ELR (cell line): ENCODE data around the gene ID2.

ENCODE experiments used
- DNase-seq: peaks from one replicate; pipeline ENCODE4 v3.0.0-alpha.2; 2015; ENCODE audit warnings: low read depth

Gene ID2, protein sequence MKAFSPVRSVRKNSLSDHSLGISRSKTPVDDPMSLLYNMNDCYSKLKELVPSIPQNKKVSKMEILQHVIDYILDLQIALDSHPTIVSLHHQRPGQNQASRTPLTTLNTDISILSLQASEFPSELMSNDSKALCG

DNA sequence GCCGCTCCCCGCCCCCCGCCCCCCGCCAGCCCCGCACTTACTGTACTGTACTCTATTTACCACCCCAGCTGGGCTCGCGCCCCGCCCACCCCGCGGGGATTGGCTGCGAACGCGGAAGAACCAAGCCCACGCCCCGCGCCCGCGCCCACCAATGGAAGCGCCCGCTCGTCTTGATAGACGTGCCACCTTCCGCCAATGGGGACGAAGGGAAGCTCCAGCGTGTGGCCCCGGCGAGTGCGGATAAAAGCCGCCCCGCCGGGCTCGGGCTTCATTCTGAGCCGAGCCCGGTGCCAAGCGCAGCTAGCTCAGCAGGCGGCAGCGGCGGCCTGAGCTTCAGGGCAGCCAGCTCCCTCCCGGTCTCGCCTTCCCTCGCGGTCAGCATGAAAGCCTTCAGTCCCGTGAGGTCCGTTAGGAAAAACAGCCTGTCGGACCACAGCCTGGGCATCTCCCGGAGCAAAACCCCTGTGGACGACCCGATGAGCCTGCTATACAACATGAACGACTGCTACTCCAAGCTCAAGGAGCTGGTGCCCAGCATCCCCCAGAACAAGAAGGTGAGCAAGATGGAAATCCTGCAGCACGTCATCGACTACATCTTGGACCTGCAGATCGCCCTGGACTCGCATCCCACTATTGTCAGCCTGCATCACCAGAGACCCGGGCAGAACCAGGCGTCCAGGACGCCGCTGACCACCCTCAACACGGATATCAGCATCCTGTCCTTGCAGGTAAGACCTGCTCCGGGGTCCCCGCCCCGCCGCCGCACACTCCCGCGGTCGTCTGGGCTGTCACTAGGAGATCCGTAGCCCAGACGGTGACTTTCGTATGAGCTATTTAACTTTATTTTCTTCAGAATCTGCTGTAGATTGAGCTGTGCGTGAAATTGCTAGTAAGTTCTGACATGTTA lies at the start of gene ID2:
TSS of gene ID2 (plus strand) at position 271 of the 907 bp plus-strand sequence. CDS start at position 381, 110 bp downstream.
- DNase-seq, result peak; percentile 97

DNA sequence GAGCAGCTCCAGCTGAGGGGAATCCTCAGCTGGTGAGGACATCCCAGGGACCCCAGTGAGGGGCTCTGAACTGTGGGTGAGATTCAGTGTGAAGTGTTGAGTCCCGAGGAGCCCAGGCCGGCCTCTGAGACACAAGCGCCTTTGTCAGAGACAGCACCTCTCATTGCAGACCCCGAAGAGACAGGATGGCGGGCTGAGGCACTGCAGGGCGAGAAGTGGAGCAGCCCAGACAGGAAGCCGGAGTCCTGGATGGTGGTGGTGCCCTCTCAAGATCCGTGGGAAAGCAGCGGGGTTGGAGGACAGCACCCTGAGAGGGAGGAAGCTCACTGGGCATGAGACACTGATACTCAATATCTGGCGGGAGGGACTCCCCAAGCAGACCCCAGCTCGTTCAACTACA lies 49.1 kb upstream of the ID2 start:
- no peak for DNase-seq

DNA sequence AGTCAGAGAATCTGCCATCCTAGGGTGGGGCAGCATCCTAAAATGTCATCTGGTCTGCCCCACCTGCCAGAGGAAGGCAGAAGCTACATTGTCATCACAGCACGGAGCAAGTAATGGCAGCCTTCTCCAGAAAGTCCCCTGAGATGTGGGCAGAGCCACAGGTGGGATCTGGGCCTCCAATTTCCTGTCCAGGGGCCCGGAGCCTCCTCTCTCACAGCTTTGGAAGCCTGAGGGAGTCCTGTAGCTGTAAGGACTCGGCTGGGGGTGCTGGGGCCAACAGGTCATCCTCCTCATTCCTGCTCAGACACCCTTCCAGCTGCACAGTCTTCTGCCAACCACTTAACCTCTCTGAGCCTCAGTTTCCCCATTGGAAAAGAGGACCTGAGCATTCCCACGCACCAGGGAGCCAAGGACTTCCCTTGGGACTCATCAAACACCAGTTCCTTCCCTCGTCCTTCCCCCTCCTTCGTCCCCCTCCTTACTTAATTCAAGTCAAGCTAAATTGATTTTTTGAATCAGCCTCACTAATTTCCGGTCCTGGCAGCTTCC lies 48.6 kb upstream of the ID2 start:
- DNase-seq, result no peak

DNA sequence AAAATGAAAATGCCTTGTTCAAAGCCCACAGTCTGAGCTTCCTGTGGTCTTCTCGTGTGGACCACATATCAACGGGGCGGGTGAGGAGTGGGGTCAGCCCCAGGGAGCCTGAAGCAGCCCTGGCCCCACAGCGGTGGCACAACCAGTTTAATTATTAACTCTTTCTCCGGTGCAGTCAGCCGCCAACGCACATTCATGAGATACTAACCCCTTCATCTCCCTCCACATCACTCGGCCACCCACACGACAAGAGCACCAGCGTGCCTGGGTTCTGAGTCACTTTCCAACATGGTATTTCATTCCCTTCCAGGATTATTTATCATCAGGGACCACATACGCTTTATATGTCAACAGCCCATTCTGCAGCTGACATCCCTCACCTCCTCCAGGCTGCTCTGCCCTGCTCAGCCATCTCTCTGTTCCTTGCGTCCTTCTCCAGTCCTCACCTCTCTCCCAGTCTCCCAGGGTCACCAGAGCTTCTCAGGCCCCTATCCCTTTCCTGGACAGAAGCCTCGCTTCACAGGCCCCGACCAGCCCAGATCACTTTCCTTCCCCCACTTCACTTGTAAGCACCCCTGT lies 48.0 kb upstream of the ID2 start:
- DNase-seq, result peak; percentile 91

DNA sequence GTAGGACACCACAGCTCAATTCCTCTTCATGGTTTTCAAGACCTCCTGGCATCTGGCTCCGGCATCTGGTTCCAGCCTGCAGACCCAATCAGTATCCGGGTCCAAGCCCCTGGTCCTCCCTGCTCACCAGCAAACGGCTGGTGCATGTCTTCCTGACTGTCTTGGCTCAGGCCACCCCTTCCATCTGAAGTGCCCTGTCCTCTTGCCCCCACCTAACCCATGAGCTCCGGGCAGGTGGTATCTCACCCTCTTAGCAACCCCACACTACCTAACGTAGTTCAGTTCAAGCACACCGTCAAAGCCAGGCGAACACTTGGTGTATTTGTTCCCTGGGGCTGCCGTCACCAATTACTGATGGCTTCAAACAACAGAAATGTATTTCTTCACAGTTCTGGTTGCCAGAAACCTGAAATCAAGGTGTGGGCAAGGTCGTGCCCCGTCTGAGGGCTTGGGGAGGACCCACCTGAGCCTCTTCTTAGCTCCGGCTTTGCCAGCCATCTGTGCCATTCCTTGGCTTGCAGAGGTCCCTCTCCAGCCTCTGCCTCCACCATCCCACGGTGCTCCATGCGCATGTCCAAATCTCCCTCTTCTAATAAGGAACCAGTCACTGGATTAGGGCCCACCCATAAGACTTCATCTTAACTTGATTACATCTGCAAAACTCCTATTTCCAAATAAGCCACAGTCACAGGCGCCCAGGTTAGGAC lies 47.2 kb upstream of the ID2 start:
- no peak for DNase-seq

DNA sequence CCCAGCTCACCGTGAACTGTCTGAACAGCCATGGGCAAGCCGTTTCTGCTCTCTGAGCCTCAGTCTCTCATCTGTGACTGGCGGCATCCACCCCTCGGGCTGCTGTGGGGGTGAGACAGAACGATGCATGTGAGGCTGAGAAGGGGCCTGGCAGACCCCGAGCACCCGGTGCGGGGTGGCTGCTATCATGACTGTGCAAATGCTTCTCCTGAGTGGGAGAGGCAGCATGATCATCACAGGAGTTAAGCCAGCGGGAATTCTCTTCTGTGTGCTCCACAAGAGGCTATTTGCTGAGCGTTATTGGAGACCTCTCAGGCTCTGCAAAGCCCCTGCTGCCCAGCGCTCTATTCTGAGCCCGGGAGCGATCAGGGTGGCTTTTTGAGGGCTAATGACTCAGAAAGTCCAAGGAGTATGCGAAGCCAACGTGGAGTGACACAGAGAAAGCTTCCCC lies 45.8 kb upstream of the ID2 start:
- DNase-seq, result no peak

DNA sequence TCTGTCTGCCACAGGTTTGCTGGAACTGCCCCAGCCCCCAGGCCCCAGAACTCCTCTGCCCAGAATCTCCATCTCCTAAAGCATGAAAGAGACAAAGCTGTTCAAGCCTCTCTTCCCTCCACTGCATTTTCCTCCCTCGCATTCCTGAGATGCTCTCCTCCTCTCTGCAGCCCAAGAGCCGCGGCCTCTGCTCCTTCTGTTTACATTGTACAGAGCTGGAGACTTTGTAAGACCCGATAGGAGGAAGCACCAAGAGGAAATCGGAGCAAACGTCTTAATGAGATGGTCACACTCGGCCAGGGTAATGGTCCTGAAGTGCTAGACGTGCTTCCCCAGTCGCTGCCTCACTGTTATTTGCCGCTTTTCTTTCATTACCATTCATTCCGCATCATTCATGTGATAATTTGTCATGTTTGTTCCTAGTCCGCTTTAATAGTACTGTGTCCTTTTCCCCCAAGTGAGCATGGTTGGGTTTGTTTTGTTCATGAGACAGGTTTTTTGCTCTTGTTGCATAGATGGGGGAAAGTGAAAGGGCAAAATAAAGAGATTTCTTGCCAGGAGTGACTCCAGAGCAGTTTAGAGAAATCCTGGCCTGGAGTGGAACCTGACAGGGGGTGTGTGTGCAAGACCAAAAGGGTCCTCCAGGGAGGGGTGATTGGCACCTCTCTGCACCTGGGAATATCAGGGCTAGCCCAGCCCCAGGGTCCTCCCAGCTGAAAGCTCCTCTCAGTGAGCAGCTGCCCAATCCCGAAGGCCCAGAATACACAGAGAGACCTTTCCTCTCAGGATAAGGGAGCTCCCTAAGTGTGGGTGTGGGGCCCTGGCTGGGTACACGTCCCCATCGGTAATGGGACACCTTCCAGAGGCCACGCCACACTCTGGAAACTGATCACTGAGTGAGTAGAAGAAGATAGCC lies 44.9 kb upstream of the ID2 start:
- peak; percentile 46 for DNase-seq

DNA sequence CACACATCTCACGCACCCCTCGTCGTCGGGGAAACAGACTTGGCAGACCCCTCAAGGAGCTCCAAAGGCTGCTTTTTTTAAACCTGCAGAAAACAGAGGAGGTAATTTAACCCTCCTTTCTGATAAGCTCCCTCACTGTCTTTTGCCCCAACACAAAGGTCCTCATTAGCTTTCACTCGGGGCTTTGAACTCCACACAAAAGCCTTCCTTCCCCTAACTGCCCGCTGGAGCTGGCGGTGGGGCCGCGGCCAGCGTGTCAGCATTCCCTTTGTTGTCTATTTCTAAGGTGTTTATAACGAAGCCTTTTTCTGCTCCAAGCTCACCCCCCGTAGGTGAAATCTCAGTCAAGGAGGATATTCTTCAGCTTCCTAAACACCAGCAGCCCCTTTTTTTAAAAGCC lies 43.5 kb upstream of the ID2 start:
- no peak for DNase-seq

DNA sequence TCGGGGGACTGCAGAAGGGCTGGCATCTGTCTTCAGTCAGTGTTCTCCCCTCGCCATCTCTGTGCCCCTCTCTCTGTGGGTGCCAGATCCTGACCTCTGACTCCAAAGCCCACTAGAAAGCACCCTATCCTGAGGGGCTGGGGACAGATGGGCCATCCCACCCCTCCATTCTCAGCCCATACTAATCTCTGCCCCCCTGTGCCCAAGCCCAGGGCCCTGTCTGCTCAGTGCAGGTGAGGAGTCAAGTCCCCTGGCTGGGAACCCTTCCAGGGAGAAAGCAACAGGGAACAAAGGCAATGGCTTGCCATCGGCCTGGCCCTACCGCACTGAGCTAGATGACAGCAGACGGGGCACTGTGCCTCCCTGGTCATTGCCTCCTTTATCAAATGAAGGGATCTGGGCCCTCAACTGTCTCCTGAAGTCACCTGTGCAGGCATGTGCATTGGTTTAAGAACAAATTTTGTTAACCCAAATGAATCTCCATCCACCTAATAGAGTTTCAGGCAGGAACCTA lies 42.7 kb upstream of the ID2 start:
- DNase-seq, result no peak

DNA sequence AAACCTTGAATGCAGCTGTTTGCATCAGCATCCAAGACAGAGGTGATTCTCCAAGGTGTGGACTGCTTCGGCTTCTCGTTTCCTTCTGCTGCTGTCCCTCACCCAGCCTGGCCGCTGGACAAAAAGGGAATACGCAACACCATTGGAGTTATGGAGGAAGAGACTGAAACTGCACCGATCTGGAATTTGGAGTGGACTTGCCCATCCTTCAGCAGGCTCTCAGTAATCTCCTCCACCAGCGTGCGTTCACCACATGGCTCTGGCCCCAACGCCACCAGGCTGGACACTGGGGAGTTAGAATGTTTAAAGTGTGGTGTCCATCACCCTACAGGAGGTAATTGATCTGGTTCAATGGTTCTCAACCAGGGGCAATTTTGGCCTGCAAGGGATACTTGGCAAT lies 41.4 kb upstream of the ID2 start:
- DNase-seq, result no peak

DNA sequence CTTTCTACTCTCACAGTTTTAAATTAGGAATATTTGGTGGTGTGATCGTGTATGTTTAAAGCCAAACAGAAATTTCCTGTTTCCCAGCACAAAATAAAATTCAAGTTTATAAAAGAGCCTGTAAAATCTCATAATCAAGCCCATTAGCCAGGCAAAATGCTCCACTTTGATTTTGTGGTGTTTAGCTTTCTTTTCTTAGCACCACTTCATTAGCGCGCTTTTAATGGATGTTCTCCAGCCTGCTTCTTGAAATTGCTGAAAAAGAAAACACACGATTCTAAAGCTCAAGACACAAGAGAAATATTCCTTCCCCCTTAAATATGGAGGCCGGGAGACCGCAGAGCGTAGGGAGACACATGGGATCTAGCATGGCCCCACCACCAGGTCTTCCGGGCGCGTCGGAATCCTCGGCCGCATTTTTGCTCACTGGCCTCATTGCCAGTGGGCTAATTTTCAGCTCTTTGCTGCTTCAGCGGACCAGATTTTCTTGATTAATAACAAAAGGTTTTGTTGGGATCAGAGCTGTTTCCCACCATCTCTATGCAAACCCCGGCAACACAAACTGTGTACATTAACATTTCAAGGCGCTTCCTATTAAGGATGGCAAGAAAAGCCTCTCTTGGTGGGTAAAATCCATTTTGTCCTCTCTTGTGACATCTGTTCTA lies 40.4 kb upstream of the ID2 start:
- DNase-seq, result no peak

DNA sequence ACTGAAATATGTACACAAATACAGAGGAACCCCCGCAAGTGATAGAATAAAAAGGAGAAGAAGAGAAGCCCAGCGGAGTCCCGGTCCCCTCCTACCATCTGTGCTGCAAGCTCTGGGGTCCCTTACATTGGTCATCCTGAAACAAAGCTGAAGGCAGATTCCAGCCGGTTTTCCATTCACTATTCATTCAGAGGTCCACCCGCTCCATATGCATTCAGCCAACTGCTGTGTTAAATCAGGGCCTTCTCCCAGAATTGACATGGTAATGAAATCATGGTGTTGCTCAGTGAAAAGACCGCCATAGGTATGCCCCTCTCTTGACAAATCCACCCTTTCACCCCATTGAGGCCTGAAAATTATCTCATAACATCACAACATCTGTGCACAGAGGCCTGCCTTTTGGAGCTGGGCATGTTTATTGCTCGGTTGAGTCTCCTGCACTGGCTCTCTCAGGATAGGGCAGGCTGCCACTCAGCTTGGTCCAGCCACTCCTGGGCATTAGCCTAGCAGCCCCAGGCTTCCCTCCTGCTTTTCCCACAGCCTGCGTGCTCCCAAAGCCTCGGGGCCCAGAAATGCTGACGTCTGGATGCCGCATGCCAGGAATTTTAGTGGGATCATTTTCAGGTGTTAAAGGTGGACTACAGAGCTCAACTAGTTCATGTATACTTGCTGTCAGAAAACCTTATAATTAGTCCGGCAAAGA lies 39.3 kb upstream of the ID2 start:
- DNase-seq, result no peak

DNA sequence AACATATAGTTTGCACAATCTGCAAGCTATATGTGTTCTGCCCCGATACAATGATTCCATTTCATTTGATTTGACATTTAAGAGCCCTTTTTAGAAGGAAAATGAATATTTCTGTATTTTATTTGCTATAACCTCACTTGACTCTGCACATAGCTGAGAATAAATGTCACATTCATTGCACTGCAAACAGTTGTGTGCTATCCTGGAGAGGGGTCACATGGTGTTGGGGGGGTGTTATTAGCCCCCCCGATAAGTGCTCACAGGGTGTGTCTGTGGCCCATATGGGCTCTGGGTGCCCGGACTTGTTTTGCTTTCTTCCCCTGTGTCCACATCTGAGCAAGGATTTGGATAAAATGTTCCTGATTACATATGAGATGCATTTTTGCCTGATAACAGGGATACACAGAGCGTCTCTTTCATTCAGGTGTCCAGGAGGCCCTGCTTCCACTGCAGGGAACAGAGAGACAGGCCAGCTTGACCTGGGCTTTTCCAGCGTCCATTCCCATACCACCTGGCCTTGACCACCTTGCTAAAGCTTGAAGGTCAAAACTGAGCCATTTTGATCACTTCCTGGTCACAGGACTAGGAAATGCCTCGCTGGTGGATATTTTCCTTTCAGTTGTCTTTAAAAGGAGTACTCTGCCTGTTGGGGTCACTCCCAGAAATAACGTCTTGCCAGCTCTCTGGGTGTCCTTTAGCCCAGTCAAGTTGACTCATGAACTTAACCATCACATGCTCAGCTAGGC lies 38.4 kb upstream of the ID2 start:
- DNase-seq, result no peak

DNA sequence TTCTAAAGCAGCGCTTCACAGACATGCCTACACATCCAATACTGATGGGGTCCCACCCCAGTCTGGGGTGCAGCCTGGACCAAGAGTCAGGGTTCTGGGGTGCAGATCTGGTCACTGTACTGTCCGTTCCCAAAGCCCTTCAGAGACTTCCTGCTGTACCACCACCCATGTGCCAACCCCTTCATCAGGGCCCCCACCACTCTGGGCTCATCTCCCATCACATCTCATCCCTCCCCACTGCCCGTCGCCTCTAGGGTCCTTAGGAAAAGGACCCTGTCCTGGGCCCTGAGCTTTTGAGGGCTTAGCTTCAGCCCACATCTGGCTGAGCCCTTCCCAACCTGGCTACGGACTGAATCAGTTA lies 37.9 kb upstream of the ID2 start:
- no peak for DNase-seq

DNA sequence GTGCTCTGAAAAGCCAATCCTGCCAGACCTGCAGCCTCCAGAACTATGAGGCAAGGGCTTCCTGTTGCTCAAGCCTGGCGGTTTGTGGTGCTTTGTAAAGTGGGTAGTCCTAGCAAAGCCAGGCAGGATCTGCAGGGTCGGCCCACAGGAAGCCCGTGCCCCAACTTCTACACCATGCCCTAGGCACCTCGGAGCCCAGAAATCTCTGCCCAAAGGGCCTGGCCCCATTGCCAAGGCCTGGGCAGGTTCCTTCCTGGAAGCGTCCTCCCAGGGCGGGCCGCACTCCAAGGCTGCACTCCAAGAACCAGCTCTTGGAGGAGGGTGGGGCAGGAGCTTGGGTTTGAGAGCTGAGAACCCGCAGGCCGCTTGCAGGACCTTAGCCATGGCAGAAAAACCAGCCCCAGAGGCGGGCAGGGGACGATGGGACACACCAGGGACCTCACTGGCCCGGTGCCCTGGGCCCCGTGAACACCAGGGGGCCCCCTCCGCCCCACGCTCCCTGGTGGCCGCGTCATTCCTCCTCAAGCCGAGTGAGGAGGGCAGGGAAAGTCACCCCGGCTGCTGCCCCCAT lies 37.2 kb upstream of the ID2 start:
- DNase-seq, result no peak

DNA sequence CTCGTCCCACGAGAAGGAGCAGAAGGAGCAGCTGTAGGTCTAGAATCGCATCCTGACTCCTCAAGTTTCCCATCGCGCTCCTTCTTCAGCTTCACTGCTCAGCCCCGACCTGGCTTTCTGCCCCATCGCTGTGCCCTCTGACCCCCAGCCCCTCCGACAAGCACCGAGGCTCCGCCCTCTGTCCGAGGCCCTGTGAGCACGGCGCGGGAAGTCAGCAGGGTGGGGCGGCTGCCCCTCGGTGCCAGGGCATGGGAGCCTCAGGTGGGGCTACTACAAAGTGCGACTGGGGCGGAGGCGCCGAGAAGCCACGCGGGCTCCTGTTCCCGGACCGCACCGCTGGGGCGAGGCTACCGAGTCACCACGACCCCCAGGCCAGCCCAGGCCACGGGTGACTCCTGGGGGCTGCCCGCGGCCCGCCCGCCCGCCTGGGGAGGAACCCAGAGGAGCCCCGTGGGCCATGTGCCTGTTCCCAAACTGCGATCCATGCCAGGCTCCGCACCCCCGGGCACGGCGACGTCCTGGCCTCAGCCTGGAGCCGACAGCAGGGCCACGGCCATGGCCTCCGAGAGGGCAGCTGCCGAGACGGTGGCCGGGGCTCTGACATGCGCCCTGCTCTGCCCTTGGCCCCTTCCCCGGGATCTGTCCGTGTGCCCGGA lies 36.6 kb upstream of the ID2 start:
- DNase-seq, result no peak

DNA sequence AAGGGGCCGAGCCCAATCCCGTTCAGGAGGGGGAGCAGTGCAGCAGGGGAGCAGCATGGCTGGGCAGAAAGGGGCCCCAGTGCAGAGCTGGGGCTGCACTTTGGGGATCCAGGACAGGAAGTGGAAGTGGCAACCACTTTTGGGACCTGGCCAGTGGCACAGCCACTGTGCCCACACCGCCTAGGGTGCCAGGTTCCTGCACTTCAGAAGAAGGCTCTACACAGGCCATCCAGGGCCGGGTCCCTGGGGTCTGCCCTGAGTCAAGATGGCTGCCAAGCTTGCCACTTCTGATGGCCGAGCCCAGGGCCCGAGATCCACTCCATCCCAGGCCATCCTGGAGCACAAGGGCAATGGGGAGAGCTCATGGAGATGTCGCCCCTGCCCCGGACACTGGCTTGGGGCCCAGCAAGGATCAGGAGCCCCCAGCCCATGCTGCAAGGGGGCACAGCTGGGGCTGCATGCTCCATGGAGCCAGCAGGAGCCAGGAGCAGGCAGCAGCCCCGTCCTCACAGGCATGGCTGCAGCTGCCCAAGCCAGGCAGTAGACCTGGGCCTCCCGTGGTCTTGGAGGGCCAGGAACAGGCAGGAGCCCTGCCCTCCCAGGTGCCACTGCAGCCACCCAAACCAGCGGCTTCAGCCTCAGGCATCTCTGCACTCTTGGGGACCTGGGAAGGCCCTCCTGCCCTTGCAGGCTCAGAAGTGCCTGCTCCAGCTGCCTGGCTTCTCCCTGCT lies 35.0 kb upstream of the ID2 start:
- no peak for DNase-seq

DNA sequence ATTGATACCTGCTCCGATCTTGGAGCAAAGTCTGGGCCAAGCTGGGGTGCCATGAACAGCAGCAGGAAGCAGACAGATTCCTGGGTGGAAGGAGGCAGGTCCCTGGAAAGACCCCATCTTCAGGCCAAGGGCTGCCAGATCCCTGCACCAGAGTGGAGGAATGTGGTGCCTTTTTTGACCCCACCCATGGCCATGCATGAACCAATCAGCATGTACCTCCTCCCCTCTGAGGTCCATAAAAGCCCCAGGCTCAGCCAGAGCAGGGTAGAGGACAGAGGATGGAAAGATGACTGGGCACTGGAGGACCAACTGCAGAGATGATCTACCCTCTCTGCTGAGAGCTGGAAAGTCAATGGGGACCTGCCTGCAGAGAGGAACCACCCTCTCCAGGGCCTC lies 34.4 kb upstream of the ID2 start:
- no peak for DNase-seq
